ENCODE measurements around the gene STAT1.

DNA sequence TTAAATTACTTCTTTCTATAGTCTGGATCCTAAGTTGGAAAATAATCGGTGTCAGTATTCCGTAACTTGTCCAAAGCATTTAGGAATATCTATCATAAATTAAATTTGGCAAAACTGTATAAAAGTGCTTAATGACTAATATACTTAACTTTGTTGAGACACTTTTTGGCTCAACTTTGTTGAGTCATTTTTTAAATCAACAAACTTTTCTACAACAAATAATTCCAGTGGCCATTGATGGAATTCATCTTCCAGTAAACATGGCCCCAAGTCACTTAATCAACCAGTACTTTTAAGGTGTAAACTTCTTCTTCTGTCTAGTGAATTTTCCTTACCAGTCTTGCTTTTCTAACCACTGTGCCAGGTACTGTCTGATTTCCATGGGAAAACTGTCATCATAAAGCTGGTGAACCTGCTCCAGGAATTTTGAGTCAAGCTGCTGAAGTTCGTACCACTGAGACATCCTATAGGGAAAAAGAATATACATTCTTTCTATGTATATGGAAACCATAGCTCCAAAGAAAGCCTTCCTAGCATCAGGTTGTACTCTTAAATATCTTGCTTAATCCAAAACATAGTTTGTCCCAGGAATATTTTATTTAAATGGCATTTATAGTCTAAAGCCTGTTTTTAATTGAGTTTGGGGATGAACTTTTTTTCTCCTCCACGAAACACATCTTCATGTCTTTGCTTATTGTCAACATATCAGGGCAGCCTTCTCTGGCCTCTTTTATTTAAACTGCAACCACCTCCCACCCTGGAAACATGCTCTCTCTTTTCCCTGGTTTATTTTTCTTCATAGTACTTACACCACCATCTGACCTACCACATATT lies 4.2 kb downstream of the STAT1 start:
- TF ChIP-seq ZFP30 (CRISPR knock-in tag; IDR thresholded peaks at IDR 0.05) (no peak), RARB (CRISPR knock-in tag; IDR thresholded peaks at IDR 0.05) (no peak)
